Stimulated activated naive CD8-positive, alpha-beta T cell treated with anti-CD3 and anti-CD28 coated beads, Interleukin-15, amount 100 ng/mL, for 72 hours (primary cell): ENCODE results near the gene BRSK1.

Experiments used
- ATAC-seq: fragments of 150-1000 bp; cut with Tn5 transposase; 2 replicates; pipeline ENCODE4 v1.10.0; 2021; ENCODE audit warnings: mild to moderate bottlenecking, moderate library complexity
- DNase-seq, 2 donors: peaks; one replicate each; pipeline ENCODE4 v3.0.0; 2021 to 2022
- H3K27ac Mint-ChIP-seq, 2 donors: one replicate each; pipeline ENCODE4 v1.8.0; 2022; ENCODE audit warnings: mild to moderate bottlenecking in 2 of 2, mixed read lengths in 2 of 2, moderate library complexity in 2 of 2
- H3K27me3 Mint-ChIP-seq: one replicate; pipeline ENCODE4 v1.8.0; 2022; ENCODE audit warnings: mixed read lengths
- H3K4me1 Mint-ChIP-seq: one replicate; pipeline ENCODE4 v1.8.0; 2022; ENCODE audit warnings: mild to moderate bottlenecking, mixed read lengths
- H3K4me3 Mint-ChIP-seq, 2 donors: one replicate each; pipeline ENCODE4 v1.8.0; 2022; ENCODE audit warnings: mild to moderate bottlenecking in 2 of 2, mixed read lengths in 2 of 2, moderate library complexity in 1 of 2
- H3K9me3 Mint-ChIP-seq, 2 donors: one replicate each; pipeline ENCODE4 v1.8.0; 2022; ENCODE audit warnings: mixed read lengths in 2 of 2

BRSK1 gene

GRCh38 chr19:55341595-55342531, 58.1 kb downstream of the BRSK1 start:
- Mint-ChIP-seq H3K4me1 (peaks cover 23% of the 10 kb centered on the region), H3K4me3 (peak overlapping the region; percentile 57 to 96), H3K27me3 (peaks cover 5% of the 10 kb centered on the region), H3K27ac (no peak overlapping the region), H3K9me3 (no peaks in the 10 kb centered on the region)
- DNase-seq (no peak), ATAC-seq (no peak)

GRCh38 chr19:55344444-55344843, 60.6 kb downstream of the BRSK1 start:
- Mint-ChIP-seq H3K27me3 (no peaks in the 10 kb centered on the region), H3K9me3 (no peaks in the 10 kb centered on the region), H3K4me1 (peaks cover 15% of the 10 kb centered on the region), H3K27ac (peak overlapping the region in 1 of 2 donors; percentile 33), H3K4me3 (no peak overlapping the region)
- DNase-seq (no peak), ATAC-seq (no peak)

- Mint-ChIP-seq H3K27ac (peak overlapping the region in 1 of 2 donors; percentile 9), H3K4me3 (no peak overlapping the region), H3K27me3 (no peaks in the 10 kb centered on the region), H3K4me1 (peaks cover 15% of the 10 kb centered on the region), H3K9me3 (no peaks in the 10 kb centered on the region)
- DNase-seq, result no peak
- no peak for ATAC-seq
These were observed 61.5 kb downstream of the BRSK1 start for GRCh38 chr19:55345101-55345817.

- DNase-seq (no peak), ATAC-seq (no peak)
- H3K9me3 Mint-ChIP-seq, result no peaks in the 10 kb centered on the region
- H3K4me3 Mint-ChIP-seq, result no peak overlapping the region
- no peak overlapping the region for H3K27ac Mint-ChIP-seq
- H3K4me1 Mint-ChIP-seq, result peaks cover 15% of the 10 kb centered on the region
- peaks cover 3% of the 10 kb centered on the region for H3K27me3 Mint-ChIP-seq
These were observed 62.3 kb downstream of the BRSK1 start for GRCh38 chr19:55345818-55346724.

- Mint-ChIP-seq H3K9me3 (no peaks in the 10 kb centered on the region), H3K27me3 (peaks cover 11% of the 10 kb centered on the region), H3K4me3 (no peak overlapping the region), H3K27ac (no peak overlapping the region), H3K4me1 (peaks cover 15% of the 10 kb centered on the region)
- ATAC-seq (peak; percentile 43), DNase-seq (no peak)
These were observed 63.1 kb downstream of the BRSK1 start for GRCh38 chr19:55346725-55347441.

- Mint-ChIP-seq H3K4me1 (peaks cover 21% of the 10 kb centered on the region), H3K4me3 (no peak overlapping the region), H3K27ac (no peak overlapping the region), H3K9me3 (no peaks in the 10 kb centered on the region), H3K27me3 (peaks cover 17% of the 10 kb centered on the region)
- peak; percentile 26 for ATAC-seq
- DNase-seq, result no peak
These were observed 63.7 kb downstream of the BRSK1 start for GRCh38 chr19:55347442-55348009.

GRCh38 chr19:55348317-55349034, 64.7 kb downstream of the BRSK1 start:
- Mint-ChIP-seq H3K4me1 (peaks cover 31% of the 10 kb centered on the region), H3K9me3 (no peaks in the 10 kb centered on the region), H3K4me3 (no peak overlapping the region), H3K27ac (no peak overlapping the region), H3K27me3 (peaks cover 27% of the 10 kb centered on the region)
- ATAC-seq (no peak), DNase-seq (no peak)

GRCh38 chr19:55350620-55351315, 67.0 kb downstream of the BRSK1 start:
- no peaks in the 10 kb centered on the region for H3K9me3 Mint-ChIP-seq
- no peak for ATAC-seq
- no peak overlapping the region for H3K27ac Mint-ChIP-seq
- no peak overlapping the region for H3K4me3 Mint-ChIP-seq
- H3K4me1 Mint-ChIP-seq, result peaks cover 39% of the 10 kb centered on the region
- H3K27me3 Mint-ChIP-seq, result peaks cover 44% of the 10 kb centered on the region
- no peak for DNase-seq

- H3K27ac Mint-ChIP-seq, result no peak overlapping the region
- DNase-seq (no peak), ATAC-seq (no peak)
- H3K9me3 Mint-ChIP-seq, result no peaks in the 10 kb centered on the region
- peaks cover 56% of the 10 kb centered on the region for H3K27me3 Mint-ChIP-seq
- H3K4me3 Mint-ChIP-seq, result no peak overlapping the region
- H3K4me1 Mint-ChIP-seq, result peaks cover 39% of the 10 kb centered on the region
These were observed 68.2 kb downstream of the BRSK1 start for GRCh38 chr19:55352040-55352439.

- H3K27ac Mint-ChIP-seq, result peak overlapping the region in 1 of 2 donors; percentile 74
- peaks cover 62% of the 10 kb centered on the region for H3K27me3 Mint-ChIP-seq
- H3K4me3 Mint-ChIP-seq, result peak overlapping the region; percentile 75 to 84
- DNase-seq (no peak), ATAC-seq (no peak)
- H3K4me1 Mint-ChIP-seq, result peaks cover 39% of the 10 kb centered on the region
- H3K9me3 Mint-ChIP-seq, result no peaks in the 10 kb centered on the region
These were observed 68.8 kb downstream of the BRSK1 start for GRCh38 chr19:55352549-55353145.

- H3K27me3 Mint-ChIP-seq, result peaks cover 63% of the 10 kb centered on the region
- no peaks in the 10 kb centered on the region for H3K9me3 Mint-ChIP-seq
- ATAC-seq, result peak; percentile 16
- no peak for DNase-seq
- peaks cover 39% of the 10 kb centered on the region for H3K4me1 Mint-ChIP-seq
- H3K27ac Mint-ChIP-seq, result peak overlapping the region in 1 of 2 donors; percentile 10
- H3K4me3 Mint-ChIP-seq, result peak overlapping the region; percentile 75 to 84
These were observed 69.6 kb downstream of the BRSK1 start for GRCh38 chr19:55353356-55353802.

- peaks cover 39% of the 10 kb centered on the region for H3K4me1 Mint-ChIP-seq
- DNase-seq (peak; percentile 40 to 60), ATAC-seq (peak; percentile 67)
- peaks cover 63% of the 10 kb centered on the region for H3K27me3 Mint-ChIP-seq
- peak overlapping the region in 1 of 2 donors; percentile 22 for H3K27ac Mint-ChIP-seq
- peak overlapping the region; percentile 75 to 84 for H3K4me3 Mint-ChIP-seq
- H3K9me3 Mint-ChIP-seq, result no peaks in the 10 kb centered on the region
These were observed 70.3 kb downstream of the BRSK1 start for GRCh38 chr19:55353803-55354697.
